ENCODE measurements around the gene KLF5. TPM values are rescaled to one million over a fixed set of nuclear protein-coding genes. Genes with fewer than 3 reads are reported as not detected.

Gene KLF5
- total RNA-seq, 1 experiment from 2014 or later: 8.5 TPM

DNA sequence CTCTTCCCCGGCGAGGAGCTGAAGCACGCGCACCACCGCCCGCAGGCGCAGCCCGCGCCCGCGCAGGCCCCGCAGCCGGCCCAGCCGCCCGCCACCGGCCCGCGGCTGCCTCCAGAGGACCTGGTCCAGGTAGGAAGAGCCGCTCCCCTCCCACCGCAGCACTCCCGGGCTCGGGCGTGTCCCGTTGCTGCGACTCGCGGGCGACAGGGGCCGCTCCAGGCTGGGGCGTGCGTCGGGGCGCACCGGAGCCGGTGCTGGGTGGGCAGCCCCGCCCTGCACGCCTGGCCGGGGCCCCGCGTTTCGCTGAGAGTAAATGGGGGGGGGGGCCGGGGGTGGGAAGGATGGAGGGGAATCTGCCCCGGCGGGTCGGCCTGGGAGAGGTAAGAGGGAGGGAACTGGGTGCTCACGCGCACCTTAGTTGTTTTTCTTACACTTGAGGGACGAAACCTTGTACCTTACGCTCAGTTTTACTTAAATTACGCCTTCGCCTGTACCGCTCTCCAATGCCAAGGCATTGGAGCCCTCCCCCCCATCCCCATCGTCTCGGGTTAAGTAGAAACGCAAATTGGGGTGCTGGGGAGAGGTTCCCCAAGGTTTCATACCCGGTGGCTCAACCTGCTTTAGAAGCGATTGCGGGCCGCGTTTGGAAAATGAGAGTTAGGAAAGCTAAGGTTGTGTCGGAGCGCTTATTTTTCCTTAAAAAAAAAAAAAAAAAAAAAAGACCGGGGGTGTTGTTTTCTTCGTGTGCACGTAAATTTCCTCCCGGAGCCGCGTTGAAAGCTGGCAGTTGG lies 850 bp downstream of the KLF5 start:
- peak; percentile 24 for DNase-seq (ENCODE audit: low spot score)

DNA sequence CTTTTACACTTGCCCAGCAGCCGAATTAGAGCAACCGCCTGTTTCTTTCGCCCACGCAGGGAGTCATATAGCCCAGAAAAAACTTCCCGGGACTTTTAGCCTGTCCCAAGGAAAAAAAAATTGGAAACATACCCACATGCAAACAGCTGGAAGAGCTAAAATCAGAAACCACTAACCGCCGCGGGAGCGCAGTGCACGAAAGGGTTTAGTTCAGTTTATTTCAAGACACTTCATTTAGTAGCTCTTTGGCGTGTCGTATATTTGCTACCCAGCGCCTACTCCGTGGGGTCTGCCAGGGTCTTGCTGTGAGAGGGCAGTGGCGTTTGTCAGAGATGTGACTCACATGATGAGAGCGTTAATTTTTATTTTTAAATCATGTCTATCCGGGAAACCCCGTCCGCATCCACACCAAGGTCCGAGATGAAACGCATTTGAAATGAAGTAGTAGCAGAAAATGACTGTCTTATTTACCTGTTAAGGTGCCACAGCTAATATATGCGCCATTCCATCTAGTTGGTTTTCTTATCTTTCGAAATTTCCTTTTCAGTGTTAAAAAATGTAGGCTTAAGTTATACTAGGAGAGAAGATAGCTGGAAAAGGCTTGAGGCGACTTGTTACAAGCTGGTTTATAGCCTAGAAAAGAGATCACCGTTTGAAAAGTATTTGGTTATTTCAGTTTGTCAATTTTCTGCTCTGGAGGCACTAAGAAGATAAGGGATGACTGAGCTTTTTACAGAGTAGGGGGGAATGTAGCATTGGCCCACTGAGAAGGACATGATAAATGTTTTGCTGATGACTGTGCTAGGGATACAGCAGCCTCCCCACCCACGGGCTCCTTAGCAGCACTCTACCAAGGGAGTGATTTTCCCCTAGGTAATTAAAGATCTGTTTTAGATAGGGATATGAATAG lies 1.7 kb downstream of the KLF5 start:
- DNase-seq (ENCODE audit: low spot score): peak; percentile 14

DNA sequence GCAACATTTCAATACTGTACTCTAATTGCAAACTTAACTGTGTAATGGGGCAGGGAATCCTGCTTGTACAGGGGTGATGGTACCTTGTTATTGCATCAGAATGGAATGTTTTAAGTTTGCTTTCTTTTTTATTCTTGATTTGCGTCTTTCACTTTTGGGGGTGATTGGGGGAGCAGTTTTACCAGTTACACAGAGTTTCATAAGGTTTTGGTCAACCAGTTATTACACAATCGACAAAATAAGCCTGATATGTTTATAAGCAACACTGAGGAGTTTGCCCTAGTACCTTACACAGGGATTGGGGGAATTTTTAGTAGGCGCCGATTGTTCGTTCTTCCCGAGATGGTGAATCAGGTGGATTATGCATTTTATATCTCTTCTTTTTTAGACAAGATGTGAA lies 2.7 kb downstream of the KLF5 start:
- DNase-seq (ENCODE audit: low spot score): no peak

DNA sequence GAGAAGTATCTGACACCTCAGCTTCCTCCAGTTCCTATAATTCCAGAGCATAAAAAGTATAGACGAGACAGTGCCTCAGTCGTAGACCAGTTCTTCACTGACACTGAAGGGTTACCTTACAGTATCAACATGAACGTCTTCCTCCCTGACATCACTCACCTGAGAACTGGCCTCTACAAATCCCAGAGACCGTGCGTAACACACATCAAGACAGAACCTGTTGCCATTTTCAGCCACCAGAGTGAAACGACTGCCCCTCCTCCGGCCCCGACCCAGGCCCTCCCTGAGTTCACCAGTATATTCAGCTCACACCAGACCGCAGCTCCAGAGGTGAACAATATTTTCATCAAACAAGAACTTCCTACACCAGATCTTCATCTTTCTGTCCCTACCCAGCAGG lies 3.1 kb downstream of the KLF5 start:
- DNase-seq (ENCODE audit: low spot score): no peak

DNA sequence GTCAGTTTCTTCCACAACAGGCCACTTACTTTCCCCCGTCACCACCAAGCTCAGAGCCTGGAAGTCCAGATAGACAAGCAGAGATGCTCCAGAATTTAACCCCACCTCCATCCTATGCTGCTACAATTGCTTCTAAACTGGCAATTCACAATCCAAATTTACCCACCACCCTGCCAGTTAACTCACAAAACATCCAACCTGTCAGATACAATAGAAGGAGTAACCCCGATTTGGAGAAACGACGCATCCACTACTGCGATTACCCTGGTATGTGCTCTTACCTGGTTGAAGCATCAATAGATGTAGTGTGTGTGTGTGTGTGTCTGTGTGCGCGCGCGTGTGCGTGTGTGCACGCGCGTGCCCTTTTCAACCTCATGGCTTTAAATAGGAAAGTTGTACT lies 3.7 kb downstream of the KLF5 start:
- DNase-seq (ENCODE audit: low spot score): no peak

DNA sequence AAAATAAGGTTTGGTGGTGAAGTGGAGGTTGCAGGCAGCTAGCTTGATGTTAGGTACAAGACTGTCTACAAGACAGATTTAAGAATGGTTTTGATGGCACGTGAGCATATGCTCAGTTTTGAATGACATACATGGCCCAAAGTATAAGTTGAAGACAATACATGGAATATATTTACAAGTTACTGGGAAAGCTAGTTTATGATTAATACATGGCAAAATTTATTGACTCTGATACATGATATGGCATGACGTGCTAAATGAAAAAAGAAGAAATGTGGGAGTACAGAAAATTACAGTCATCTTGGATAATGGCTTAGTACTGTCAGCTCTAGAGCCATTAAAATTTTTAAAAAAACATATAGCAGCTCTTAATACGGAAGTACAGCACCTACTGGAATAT lies 4.4 kb downstream of the KLF5 start:
- DNase-seq (ENCODE audit: low spot score): no peak

DNA sequence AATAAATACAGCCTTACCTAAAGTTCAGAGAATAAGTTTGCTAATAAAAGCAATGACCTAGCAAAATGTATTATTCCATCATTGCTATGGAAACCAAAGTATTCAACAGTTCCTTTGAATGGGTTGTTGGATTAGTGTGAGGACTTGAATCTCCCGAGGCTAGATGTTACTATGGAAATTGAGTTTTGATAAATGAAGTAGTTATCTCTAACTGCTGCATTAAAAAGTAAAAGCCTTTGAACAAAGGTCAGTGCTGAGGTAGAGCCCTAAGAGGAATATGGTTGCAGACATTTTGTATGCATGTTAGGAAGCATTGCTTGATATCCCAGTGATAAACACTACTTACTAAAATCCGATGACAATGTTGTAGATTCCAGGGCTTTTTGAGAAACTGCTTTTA lies 6.2 kb downstream of the KLF5 start:
- DNase-seq (ENCODE audit: low spot score): no peak

DNA sequence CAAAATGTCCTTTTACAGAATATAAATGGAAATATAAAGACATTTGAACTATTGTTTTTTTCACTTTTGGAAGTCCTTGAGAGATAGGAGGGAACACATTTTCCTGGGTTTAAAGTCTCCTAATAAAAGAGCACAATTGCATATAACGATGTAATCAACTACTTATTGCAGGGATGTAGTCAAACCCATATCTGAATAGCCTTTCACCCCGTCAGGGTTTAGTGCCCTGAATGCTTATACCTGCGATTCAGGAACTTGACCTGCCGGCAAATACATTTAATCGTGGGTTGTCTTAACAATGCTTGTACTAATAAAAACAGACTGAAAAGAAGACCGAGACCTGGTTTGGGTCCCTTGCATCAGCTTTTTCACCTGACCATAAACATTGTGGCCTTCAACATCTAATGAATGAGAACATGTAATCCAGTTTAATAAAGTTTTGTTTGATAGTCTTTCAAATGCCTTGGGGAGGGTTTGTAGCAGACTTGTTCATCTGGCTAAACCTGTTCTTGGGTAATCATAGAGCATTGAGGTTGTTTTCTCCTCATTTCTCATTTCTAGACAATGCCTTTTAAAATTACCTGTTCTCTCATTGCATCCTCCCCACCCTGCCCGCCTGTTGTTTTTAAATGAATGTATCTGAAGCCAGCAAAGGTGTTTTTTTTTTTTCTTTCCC lies 7.0 kb downstream of the KLF5 start:
- DNase-seq (ENCODE audit: low spot score): no peak

DNA sequence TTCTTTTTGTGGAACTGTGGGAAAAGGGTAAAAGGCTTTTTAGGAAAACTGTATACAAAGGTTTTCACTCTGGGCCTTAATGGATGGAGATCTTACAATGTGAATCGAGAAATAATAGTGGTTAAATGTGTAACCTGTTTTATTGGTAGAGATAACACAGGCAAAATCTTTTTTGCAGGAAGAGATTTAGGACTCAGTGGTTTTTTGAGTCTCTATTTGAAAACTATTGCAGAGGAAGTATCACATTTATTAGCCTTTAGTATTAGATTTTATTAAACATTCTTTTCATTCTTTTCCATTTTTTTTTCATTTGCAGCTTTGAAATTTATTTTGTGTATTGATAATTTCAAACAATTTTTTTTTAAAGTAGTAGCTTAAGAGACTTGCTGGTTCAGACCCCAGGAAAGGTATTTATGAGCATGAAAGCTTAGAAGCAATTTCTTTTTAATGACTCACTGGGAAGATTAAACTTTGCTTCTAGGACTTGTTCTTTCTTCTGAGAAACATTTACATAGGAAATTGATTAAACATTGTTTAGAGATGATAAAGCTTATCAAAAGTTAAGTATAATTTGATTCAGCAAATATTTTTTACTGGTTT lies 10.5 kb downstream of the KLF5 start:
- no peak for DNase-seq (ENCODE audit: low spot score)

DNA sequence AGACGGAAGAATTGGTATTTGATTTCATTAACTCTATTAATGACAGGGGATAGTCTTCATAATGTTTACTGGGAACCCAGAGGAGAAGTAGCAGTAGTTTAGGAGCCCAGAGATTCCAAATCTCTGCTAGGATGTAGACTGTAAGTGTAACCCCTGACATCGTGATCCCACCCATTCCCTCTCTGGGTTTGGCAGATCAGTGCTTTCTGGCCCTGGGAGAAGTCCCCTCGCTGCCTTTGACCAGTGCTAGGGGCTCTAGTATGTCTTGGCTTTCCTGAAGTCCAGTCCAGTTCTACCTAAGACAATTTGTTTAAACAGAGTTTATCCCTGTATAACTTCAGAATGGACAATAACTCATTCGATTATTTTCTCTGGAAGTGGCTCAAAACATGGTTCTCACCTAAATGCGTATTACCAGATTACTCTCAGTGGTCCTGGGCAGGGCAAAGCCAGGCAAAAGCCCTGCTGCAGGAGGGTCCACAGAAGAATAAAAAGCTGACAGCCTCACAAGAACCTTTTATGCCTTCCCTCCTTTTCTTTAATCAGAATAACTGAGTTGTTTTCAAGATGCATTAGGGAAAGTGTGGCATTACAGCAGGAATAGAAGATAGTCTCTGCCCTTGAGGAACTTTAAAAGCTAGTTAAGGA lies 11.8 kb downstream of the KLF5 start:
- no peak for DNase-seq (ENCODE audit: low spot score)

DNA sequence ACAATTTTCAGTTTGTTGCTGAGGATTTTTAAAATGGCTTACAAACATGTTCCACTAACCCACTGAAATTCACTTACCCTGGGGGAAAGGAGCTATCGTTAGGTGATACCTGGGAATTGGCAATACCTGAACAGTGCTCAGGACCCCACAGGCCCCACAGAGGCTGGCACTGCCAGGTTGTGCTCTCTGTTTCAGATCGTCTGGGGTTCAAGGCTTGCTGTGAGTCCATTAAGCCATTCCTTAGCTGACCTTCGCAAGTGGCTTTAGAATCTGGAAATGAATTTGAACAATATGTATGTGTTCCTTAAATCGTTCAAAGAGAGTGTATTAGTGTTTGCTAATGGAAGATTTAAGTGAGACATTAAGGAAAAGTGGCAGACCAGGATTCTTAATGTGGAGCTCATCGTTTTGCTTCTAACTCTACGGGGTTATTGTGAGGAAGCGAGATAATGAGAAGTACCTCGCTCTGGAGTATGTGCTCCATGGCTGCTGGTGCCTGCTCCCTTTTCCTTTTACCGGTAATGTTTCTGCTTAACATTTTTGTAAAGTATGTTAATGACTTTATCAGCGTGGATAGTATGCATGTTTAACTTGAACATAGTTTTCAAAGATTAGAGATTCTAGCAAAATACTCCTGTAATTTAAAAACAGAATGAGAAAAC lies 13.6 kb downstream of the KLF5 start:
- DNase-seq (ENCODE audit: low spot score): no peak

DNA sequence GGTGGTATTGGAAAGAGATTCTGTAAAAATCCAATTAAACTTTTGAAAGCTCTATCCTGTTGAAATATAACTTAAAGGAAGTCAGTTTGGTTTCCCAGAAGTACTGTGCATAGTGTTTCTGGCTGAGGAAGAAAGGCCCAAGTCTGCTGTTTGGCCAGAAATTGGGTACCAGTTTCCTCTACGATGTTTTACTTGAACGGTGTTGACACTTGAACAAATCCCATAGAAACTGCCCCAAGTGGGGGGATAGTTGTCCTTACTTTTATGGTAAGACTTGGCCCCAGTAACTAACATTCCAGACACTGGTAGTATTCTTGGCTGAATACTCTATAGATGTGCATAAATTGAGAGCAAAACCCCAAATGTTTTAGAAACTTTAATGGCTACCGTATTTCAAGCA lies 14.2 kb downstream of the KLF5 start:
- no peak for DNase-seq (ENCODE audit: low spot score)

DNA sequence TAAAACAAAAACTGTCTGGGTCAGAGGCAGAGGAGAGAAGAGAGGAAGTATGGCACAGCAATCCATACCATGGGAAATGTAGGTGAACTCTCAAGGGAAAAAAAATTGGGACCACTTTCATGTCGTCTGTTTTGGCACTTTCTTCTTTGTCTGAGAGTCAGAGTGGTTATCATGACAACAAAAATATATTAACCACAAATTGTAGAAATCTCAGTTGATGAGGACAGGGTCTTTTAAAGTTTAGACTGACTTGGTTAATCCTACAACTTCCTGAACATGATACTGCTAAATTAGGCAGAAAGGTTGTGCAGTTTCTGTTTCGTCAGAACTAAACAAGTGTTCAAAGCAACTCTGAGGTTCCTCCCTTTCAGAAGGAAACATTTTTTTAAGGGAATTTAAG lies 15.2 kb downstream of the KLF5 start:
- DNase-seq (ENCODE audit: low spot score): peak; percentile 16

DNA sequence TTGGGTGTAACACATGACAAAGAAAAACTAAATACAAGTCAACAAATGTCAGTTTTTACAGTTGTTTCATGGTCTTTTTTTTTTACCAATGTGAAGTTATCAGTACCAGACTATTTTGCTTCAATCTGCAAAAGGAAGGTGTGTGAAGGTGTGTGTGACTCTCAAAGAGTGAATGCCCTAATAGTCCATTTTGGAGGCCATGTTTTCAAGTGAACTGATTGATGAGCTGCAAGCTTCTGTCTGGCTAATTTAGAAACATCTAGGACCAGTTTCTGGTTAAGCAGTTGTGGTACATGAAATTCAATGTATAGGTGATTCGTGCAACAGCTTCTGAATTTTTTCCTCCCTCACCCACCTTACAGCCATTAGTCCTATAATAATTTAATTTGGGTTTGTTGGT lies 16.1 kb downstream of the KLF5 start:
- no peak for DNase-seq (ENCODE audit: low spot score)

DNA sequence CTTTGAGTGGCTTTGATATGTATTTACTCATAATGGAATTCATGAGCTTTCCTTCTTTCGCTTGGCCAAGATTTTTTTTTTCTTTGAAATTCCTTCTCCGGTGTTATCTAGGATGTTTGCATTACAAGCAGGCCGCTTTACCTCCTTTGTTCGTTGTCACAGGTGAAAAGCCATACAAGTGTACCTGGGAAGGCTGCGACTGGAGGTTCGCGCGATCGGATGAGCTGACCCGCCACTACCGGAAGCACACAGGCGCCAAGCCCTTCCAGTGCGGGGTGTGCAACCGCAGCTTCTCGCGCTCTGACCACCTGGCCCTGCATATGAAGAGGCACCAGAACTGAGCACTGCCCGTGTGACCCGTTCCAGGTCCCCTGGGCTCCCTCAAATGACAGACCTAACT lies 16.7 kb downstream of the KLF5 start:
- no peak for DNase-seq (ENCODE audit: low spot score)

DNA sequence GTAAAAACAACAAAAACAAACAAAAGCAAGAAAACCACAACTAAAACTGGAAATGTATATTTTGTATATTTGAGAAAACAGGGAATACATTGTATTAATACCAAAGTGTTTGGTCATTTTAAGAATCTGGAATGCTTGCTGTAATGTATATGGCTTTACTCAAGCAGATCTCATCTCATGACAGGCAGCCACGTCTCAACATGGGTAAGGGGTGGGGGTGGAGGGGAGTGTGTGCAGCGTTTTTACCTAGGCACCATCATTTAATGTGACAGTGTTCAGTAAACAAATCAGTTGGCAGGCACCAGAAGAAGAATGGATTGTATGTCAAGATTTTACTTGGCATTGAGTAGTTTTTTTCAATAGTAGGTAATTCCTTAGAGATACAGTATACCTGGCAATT lies 17.1 kb downstream of the KLF5 start:
- no peak for DNase-seq (ENCODE audit: low spot score)

DNA sequence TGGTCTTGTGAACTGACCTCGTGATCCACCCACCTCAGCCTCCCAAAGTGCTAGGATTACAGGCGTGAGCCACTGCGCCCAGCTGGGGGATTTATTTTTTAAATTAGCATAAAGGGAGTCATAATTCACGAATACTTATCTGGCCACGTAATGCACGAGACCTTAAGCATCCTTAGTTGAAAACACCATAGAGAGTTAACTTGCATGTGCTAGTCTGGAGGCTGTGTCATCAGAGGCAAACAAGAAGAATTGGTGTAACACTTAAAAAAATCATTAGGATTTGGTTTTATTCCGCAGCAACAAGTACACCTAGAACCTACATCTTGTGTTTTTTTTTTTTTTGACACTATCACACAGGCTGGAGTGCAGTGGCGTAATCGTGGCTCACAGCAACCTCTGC lies 19.1 kb downstream of the KLF5 start:
- no peak for DNase-seq (ENCODE audit: low spot score)

DNA sequence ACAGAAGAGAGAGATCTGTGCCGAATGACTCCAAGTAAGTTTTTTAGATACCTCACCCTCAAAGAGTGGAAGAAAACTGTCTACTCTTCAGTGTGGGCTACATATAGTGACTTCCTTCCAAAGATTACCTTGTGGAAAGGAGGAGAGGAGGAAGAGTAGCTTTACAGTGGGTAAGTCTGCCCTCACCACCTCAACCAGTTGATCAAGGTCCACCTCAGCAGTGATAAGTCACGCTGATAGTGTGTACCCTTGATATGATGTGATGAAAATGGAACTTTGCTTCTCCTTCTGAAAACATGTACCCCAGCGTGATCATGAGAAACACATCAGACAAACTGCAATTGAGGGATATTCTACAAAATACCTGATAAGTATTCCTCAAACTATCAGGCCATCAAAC lies 20.6 kb downstream of the KLF5 start:
- DNase-seq (ENCODE audit: low spot score): no peak

DNA sequence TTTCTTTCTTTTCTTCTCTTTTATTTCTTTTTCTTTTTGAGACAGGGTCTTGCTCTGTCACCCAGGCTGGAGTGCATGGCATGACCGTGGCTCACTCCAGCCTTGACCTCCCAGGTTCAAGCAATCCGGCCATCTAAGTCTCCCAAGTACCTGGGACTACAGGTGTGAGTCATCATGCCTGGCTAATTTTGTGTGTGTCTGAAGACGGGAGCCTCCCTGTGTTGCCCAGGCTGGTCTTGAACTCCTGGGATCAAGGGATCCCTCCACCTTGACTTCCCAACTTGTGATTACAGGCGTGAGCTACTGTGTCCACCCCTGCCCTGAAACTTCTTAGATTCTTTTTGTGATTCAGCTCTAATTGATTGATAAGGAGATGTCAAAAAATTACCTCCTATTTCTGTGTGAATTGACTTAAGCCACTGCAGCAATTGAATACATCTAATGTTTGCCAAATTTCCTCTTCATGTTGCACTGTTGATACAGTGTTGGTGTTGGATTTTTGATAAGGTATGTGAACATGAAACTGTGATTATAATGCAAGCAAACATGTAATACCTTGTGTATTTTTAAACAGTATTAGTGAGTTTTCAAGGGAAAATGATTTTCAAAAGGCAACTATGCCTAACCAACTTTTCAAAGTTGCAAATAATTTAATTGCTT lies 22.6 kb downstream of the KLF5 start:
- no peak for DNase-seq (ENCODE audit: low spot score)

DNA sequence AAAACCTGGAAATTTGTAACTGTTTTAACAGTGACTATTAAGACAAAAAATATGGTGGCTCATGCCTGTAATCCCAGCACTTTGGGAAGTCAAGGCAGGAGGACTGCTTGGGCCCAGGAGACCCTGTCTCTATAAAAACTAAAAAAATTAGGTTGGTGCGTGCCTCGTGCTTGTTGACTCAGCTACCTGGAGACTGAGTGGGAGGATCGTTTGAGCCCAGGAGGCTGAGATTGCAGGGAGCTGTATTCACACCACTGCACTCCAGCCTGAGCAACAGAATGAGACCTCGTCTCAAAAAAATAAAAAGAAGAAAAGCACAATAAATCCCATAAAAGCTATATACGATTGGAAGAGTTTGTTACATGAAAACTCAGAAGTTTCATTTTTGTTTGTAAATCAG lies 23.7 kb downstream of the KLF5 start:
- DNase-seq (ENCODE audit: low spot score): no peak

DNA sequence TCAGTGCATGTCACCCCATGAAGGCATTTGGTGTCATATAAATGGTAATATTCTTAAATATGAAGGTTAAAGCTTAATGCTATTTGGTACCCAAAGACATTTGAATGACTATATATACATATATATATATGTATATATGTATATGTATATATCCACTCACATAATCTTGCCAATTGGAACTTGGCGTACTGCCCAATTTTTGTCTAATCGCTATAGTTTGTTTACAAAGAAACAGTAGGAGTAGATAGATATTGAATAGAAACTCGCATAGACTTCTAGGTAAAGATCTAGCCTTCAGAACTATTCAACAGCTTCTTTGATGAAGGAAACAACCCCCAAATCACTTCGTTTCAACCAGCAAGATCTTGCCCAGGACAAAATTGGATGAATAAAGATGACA lies 24.1 kb downstream of the KLF5 start:
- DNase-seq (ENCODE audit: low spot score): no peak

Data from H4 (cell line).